A673 (cell line): ENCODE data around the gene C21orf58.

ENCODE experiments used
- CTCF ChIP-seq: fragments of 300-800, 200-600 bp; sonication (generic); conservative IDR thresholded peaks from 2 replicates; pipeline ENCODE4 v1.5.1; 2017; ENCODE audit warnings: low read depth, mild to moderate bottlenecking, antibody characterized with exemption, low read length, moderate library complexity, mixed read lengths
- EZH2 ChIP-seq: fragments of 200-600 bp; sonication (generic); IDR thresholded peaks from 2 replicates; pipeline ENCODE4 v1.6.1; 2017; ENCODE audit warnings: borderline replicate concordance, low read depth, mild to moderate bottlenecking, mixed read lengths, antibody characterized with exemption, low read length; ENCODE audit not compliant: poor library complexity, severe bottlenecking

- TF ChIP-seq CTCF: no peak
- TF ChIP-seq EZH2: no peak
These were observed 402 bp downstream of the C21orf58 start for GRCh38 chr21:46323227-46323709.
